Renal cortical epithelial cell (primary cell): ENCODE measurements around the gene ANGPT4. TPM values are rescaled to one million over a fixed set of nuclear protein-coding genes. Genes with fewer than 3 reads are reported as not detected.

Source experiments
- DNase-seq: peaks from one replicate; pipeline ENCODE4 v3.0.0-alpha.2; 2011; ENCODE audit warnings: low read depth
- total RNA-seq: library from RNA; depleted of rRNA; stranded (reverse); fragments of >200 nt; gene quantifications from 2 replicates; pipeline ENCODE4 v1.2.3, GENCODE V29; 2014

Gene ANGPT4
- total RNA-seq, 1 donor from 2014 or later: not detected

DNA sequence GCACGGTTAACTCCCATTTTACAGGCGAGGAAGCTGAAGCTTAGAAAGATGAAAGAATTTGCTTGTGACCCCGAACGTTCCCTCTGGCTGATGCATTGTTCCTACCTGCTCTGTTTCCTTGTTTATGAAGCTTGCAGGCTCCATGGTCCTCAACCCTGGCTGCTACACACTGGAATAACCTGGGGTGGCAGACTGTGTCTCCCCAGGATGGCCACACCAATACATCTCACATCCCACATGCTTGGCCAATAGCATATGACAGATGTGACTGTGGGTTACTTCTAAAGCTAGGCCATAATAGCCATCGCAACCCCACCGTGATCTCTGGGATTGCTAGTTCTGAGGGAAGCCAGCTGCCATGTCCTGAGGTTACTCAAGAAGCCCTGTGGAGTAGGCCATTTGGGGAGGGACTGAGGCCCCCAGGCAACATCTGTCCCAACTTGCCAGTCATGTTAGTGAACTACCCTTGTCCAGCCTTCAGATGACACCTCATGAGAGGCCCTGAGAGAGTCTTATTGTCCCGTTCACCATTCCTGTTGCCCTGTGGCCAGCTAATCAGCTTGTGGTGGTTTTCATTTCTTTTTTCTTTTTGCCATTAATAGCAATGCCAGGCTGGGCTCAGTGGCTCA lies 89.3 kb downstream of the ANGPT4 start:
- DNase-seq: no peak

DNA sequence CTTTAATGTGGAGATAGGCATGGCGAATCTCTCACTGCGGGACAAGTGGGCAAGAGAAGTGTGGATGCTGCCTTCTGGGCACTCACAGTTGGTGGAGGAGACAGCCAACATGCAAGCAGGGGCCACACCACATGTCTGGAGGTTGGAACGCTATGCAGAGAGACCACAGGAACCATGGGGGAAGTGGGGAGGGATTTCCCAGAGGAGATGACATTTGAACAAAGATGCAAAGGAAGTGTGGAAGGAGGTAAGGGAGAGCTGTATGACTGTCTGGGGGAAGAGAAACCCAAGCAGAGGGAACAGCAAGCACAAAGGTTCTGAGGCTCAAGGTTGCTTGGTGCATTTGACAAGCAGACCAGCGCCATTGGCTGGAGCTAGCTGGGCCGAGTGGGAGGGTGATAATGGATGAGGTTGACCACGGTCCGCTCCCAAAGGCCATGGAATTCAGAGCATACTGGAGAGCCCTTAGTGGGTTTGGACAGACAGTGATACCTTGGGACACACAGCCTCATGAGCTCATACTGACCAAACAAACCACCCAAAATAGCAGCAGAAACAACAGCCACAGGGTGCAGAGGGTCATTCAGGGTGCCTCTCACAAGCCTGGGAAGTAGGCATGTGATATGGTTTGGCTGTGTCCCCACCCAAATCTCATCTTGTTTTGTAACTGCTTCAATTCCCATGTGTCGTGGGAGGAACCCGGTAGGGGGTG lies 90.3 kb downstream of the ANGPT4 start:
- DNase-seq: peak; percentile 22

DNA sequence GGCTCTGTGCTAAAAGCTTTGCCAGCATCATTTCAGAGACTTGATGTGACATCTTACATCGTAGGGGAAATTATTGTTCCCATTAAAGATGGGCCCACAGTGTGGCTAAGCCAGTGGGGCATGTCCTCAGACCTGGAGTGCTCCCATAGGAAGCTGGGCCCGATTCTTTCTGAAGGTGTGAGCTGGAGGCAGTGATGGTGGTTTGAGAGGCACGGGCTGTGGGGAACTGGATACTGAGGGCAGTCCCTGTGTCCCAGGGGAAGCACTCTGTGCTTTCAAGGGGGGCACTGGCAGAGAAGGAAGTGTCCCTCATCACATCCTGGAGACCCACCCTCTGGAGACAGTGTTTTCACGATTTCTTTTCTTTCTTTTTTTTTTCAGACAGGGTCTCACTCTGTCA lies 91.2 kb downstream of the ANGPT4 start:
- no peak for DNase-seq

- DNase-seq: no peak
These were observed 91.6 kb downstream of the ANGPT4 start for GRCh38 chr20:824490-824889.

DNA sequence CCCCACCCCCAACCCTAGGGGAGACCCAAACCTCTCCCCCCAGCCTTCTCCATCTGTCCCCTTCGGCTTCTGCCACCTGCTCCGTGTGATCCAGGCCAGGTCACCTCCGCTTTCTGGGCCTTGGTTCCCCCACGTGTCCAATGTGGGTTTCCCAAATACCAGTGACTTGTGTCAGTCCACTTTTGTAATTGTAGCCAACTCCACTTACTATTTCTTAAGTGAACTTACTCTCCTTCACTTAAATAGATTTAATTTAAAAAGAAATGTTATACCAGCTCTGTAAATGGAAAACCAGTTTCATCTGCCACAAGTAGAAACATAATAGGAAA lies 92.6 kb downstream of the ANGPT4 start:
- no peak for DNase-seq

DNA sequence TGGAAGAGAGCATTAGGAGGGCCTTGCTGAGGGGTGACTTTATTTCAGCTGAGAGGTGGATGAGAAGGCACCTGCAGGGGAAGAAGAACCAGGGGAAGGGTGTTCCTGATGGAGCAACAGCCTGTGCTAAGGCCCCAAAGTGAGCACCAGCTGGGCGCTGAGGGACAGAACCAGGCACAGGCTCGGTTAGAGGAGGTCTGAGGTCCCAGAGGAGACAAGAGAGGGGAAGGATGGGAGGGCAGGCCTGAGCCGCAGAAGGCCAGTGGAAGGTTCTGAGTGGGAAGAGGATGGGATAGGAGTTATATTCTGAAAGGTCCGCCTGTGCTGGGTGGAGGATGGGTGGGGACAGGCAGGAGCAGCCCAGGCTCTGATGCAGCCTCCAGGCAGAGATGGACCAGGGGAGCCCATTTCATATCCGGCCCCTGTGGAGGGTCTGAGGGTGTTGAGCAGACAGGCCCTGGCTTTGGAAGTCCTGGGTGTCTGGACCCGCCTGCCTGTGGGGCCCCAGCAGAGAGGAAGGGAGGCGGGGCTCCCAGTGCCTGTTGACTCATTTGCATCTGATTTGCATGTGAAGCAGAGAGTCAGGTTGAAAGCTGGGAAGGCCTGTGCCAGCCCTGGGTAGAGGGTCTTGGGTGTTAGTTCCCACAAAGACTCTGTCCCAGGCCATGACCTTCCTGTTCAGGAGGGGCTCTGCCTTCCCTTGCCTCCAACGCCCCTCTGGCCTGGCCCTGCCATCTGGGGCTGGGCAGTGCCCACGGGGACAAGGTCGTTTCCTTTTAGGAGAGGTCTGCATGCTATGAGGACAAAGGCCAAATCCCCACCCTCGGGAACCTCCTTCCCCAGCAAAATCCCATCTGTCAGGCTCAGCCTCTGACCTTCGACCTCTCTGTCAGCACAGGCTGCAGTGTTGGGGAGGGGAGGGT lies 93.2 kb downstream of the ANGPT4 start:
- no peak for DNase-seq

DNA sequence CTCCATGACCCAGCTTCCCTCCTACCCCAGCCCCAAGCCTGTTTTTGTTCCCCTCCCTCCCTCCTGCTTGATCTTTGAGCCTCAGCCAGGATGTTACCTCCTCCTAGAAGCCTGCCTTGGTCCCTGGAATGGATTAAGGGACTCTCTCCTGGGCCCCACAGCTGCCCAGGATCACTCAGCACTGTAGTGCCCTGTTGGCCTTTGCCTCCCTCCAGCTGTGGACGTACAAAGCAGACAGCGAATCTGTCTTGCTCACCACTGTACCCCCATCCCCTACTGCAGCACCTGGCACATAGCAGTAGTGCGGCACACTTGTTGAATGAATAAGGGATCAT lies 94.4 kb downstream of the ANGPT4 start:
- DNase-seq: no peak

DNA sequence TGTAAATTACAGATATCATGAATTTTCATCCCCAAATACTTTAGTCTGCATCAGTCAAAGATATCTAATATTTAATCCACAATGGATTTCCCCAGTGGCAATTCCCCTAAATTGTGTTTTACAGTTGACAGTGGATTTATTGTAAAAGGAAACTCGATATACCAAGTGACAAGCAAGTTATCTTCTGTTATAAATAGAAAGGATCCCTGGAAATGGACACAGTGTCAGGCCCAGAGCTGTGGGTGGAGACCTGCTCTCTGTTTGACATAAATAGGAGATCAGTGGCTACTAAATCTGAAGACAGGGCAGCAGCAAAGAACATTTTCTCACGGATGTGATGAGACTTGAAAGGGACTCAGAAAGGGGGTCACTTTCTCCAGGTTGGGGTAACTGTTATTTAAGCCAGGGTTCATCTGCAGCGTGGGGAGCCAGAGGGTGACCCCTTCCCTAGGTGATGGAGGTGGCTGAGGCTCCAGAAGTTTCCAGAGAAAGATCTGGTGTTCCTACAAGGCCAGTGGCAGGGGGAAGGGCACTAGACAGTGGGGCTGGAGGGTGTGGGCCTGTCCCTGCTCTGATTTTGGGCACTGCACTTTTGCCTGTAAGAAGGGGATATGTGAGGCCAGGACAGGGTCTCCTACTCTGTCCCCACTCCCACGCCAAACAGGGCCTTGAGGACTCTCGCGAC lies 94.9 kb downstream of the ANGPT4 start:
- DNase-seq: no peak

- no peak for DNase-seq
These were observed 95.7 kb downstream of the ANGPT4 start for GRCh38 chr20:820323-820953.

Other genes with a start within 250 kb of the ANGPT4 start
- not detected in 2 replicates for gene SCRT2, start 240.5 kb downstream of the ANGPT4 start, total RNA-seq
- gene SLC52A3, start 147.8 kb downstream of the ANGPT4 start, total RNA-seq: 1.6 and 1.9 TPM in 2 replicates
- gene FAM110A, start 82.6 kb downstream of the ANGPT4 start, total RNA-seq: 3.2 and 3.6 TPM in 2 replicates
- gene RSPO4, start 86.0 kb upstream of the ANGPT4 start, total RNA-seq: 0.05 TPM in 1 of 2 replicates, not detected in the other
- 41.7 and 68.4 TPM in 2 replicates for gene PSMF1, start 202.3 kb upstream of the ANGPT4 start, total RNA-seq